Measurements from ENCODE around the gene HMOX2.

HMOX2 gene

GRCh38 chr16:4475880-4476788 is at the start of gene HMOX2:
TSS of gene HMOX2 (plus strand) at chr16:4476398. CDS start at chr16:4505525, 29,127 bp downstream.
- H3K27ac ChIP-seq (ENCODE audit: low read depth, low read length), result peak within 1 kb of the TSS; percentile 88
- peak within 1 kb of the TSS; percentile 82 for H3K9ac ChIP-seq (ENCODE audit: low read depth in 1 of 2, low read length in 2 of 2)
- no peaks in the 10 kb centered on the region for H3K27me3 ChIP-seq (ENCODE audit: control insufficient read depth in 1 of 2, insufficient read depth in 2 of 2, low read length in 2 of 2)
- H3K36me3 ChIP-seq (ENCODE audit: control insufficient read depth in 1 of 2, insufficient read depth in 2 of 2, low read length in 2 of 2), result no peaks in the 10 kb centered on the region
- peak within 1 kb of the TSS; percentile 83 to 86 for H3K4me3 ChIP-seq (ENCODE audit: low read depth in 1 of 2, low read length in 2 of 2)
- no peaks in the 10 kb centered on the region for H3K9me3 ChIP-seq (ENCODE audit: control insufficient read depth in 1 of 2, low read length in 2 of 2)
- H3K4me1 ChIP-seq (ENCODE audit: control insufficient read depth in 1 of 2, insufficient read depth in 2 of 2, low read length in 2 of 2), result peaks cover 9 to 29% of the 10 kb centered on the region in 2 donors

GRCh38 chr16:4426722-4427372 is 49.4 kb upstream of the HMOX2 start:
- H3K27me3 ChIP-seq (ENCODE audit: control insufficient read depth in 1 of 2, insufficient read depth in 2 of 2, low read length in 2 of 2), result no peaks in the 10 kb centered on the region
- H3K36me3 ChIP-seq (ENCODE audit: control insufficient read depth in 1 of 2, insufficient read depth in 2 of 2, low read length in 2 of 2), result peaks cover 3 to 9% of the 10 kb centered on the region in 2 donors
- H3K9ac ChIP-seq (ENCODE audit: low read depth in 1 of 2, low read length in 2 of 2), result peak overlapping the region; percentile 94 to 98
- H3K9me3 ChIP-seq (ENCODE audit: control insufficient read depth in 1 of 2, low read length in 2 of 2), result no peaks in the 10 kb centered on the region
- H3K4me1 ChIP-seq (ENCODE audit: control insufficient read depth in 1 of 2, insufficient read depth in 2 of 2, low read length in 2 of 2), result peaks cover 11 to 22% of the 10 kb centered on the region in 2 donors
- H3K27ac ChIP-seq (ENCODE audit: low read depth, low read length), result no peak overlapping the region
- peak overlapping the region; percentile 96 to 99 for H3K4me3 ChIP-seq (ENCODE audit: low read depth in 1 of 2, low read length in 2 of 2)

- Histone ChIP-seq H3K27ac (ENCODE audit: low read depth, low read length) (no peak overlapping the region), H3K27me3 (ENCODE audit: control insufficient read depth in 1 of 2, insufficient read depth in 2 of 2, low read length in 2 of 2) (no peaks in the 10 kb centered on the region), H3K9ac (ENCODE audit: low read depth in 1 of 2, low read length in 2 of 2) (no peak overlapping the region), H3K36me3 (ENCODE audit: control insufficient read depth in 1 of 2, insufficient read depth in 2 of 2, low read length in 2 of 2) (peaks cover 3 to 9% of the 10 kb centered on the region in 2 donors), H3K4me3 (ENCODE audit: low read depth in 1 of 2, low read length in 2 of 2) (no peak overlapping the region), H3K4me1 (ENCODE audit: control insufficient read depth in 1 of 2, insufficient read depth in 2 of 2, low read length in 2 of 2) (peaks cover 11 to 22% of the 10 kb centered on the region in 2 donors), H3K9me3 (ENCODE audit: control insufficient read depth in 1 of 2, low read length in 2 of 2) (no peaks in the 10 kb centered on the region)
These were observed 47.7 kb upstream of the HMOX2 start for GRCh38 chr16:4428500-4428899.

- H3K9ac ChIP-seq (ENCODE audit: low read depth in 1 of 2, low read length in 2 of 2), result no peak overlapping the region
- peaks cover 12 to 26% of the 10 kb centered on the region in 2 donors for H3K36me3 ChIP-seq (ENCODE audit: control insufficient read depth in 1 of 2, insufficient read depth in 2 of 2, low read length in 2 of 2)
- H3K27ac ChIP-seq (ENCODE audit: low read depth, low read length), result no peak overlapping the region
- peaks cover 8 to 17% of the 10 kb centered on the region in 2 donors for H3K4me1 ChIP-seq (ENCODE audit: control insufficient read depth in 1 of 2, insufficient read depth in 2 of 2, low read length in 2 of 2)
- no peak overlapping the region for H3K4me3 ChIP-seq (ENCODE audit: low read depth in 1 of 2, low read length in 2 of 2)
- no peaks in the 10 kb centered on the region for H3K27me3 ChIP-seq (ENCODE audit: control insufficient read depth in 1 of 2, insufficient read depth in 2 of 2, low read length in 2 of 2)
- H3K9me3 ChIP-seq (ENCODE audit: control insufficient read depth in 1 of 2, low read length in 2 of 2), result no peaks in the 10 kb centered on the region
These were observed 45.2 kb upstream of the HMOX2 start for GRCh38 chr16:4431023-4431422.

GRCh38 chr16:4433228-4433627 is 43.0 kb upstream of the HMOX2 start:
- H3K4me1 ChIP-seq (ENCODE audit: control insufficient read depth in 1 of 2, insufficient read depth in 2 of 2, low read length in 2 of 2), result no peaks in the 10 kb centered on the region
- no peak overlapping the region for H3K4me3 ChIP-seq (ENCODE audit: low read depth in 1 of 2, low read length in 2 of 2)
- H3K9me3 ChIP-seq (ENCODE audit: control insufficient read depth in 1 of 2, low read length in 2 of 2), result no peaks in the 10 kb centered on the region
- H3K27ac ChIP-seq (ENCODE audit: low read depth, low read length), result no peak overlapping the region
- peaks cover 19 to 40% of the 10 kb centered on the region in 2 donors for H3K36me3 ChIP-seq (ENCODE audit: control insufficient read depth in 1 of 2, insufficient read depth in 2 of 2, low read length in 2 of 2)
- no peaks in the 10 kb centered on the region for H3K27me3 ChIP-seq (ENCODE audit: control insufficient read depth in 1 of 2, insufficient read depth in 2 of 2, low read length in 2 of 2)
- no peak overlapping the region for H3K9ac ChIP-seq (ENCODE audit: low read depth in 1 of 2, low read length in 2 of 2)

GRCh38 chr16:4433914-4434787 is 42.0 kb upstream of the HMOX2 start:
- Histone ChIP-seq H3K4me3 (ENCODE audit: low read depth in 1 of 2, low read length in 2 of 2) (no peak overlapping the region), H3K27me3 (ENCODE audit: control insufficient read depth in 1 of 2, insufficient read depth in 2 of 2, low read length in 2 of 2) (no peaks in the 10 kb centered on the region), H3K27ac (ENCODE audit: low read depth, low read length) (no peak overlapping the region), H3K9ac (ENCODE audit: low read depth in 1 of 2, low read length in 2 of 2) (no peak overlapping the region), H3K36me3 (ENCODE audit: control insufficient read depth in 1 of 2, insufficient read depth in 2 of 2, low read length in 2 of 2) (peaks cover 16 to 42% of the 10 kb centered on the region in 2 donors), H3K9me3 (ENCODE audit: control insufficient read depth in 1 of 2, low read length in 2 of 2) (no peaks in the 10 kb centered on the region), H3K4me1 (ENCODE audit: control insufficient read depth in 1 of 2, insufficient read depth in 2 of 2, low read length in 2 of 2) (no peaks in the 10 kb centered on the region)

GRCh38 chr16:4435337-4436067 is 40.7 kb upstream of the HMOX2 start:
- peaks cover 16 to 54% of the 10 kb centered on the region in 2 donors for H3K36me3 ChIP-seq (ENCODE audit: control insufficient read depth in 1 of 2, insufficient read depth in 2 of 2, low read length in 2 of 2)
- H3K27me3 ChIP-seq (ENCODE audit: control insufficient read depth in 1 of 2, insufficient read depth in 2 of 2, low read length in 2 of 2), result no peaks in the 10 kb centered on the region
- H3K9ac ChIP-seq (ENCODE audit: low read depth in 1 of 2, low read length in 2 of 2), result no peak overlapping the region
- no peaks in the 10 kb centered on the region for H3K9me3 ChIP-seq (ENCODE audit: control insufficient read depth in 1 of 2, low read length in 2 of 2)
- H3K4me3 ChIP-seq (ENCODE audit: low read depth in 1 of 2, low read length in 2 of 2), result no peak overlapping the region
- H3K4me1 ChIP-seq (ENCODE audit: control insufficient read depth in 1 of 2, insufficient read depth in 2 of 2, low read length in 2 of 2), result no peaks in the 10 kb centered on the region
- no peak overlapping the region for H3K27ac ChIP-seq (ENCODE audit: low read depth, low read length)

GRCh38 chr16:4437366-4437765 is 38.8 kb upstream of the HMOX2 start:
- H3K36me3 ChIP-seq (ENCODE audit: control insufficient read depth in 1 of 2, insufficient read depth in 2 of 2, low read length in 2 of 2), result peaks cover 34 to 70% of the 10 kb centered on the region in 2 donors
- H3K27me3 ChIP-seq (ENCODE audit: control insufficient read depth in 1 of 2, insufficient read depth in 2 of 2, low read length in 2 of 2), result no peaks in the 10 kb centered on the region
- H3K9ac ChIP-seq (ENCODE audit: low read depth in 1 of 2, low read length in 2 of 2), result no peak overlapping the region
- H3K9me3 ChIP-seq (ENCODE audit: control insufficient read depth in 1 of 2, low read length in 2 of 2), result no peaks in the 10 kb centered on the region
- H3K27ac ChIP-seq (ENCODE audit: low read depth, low read length), result no peak overlapping the region
- H3K4me1 ChIP-seq (ENCODE audit: control insufficient read depth in 1 of 2, insufficient read depth in 2 of 2, low read length in 2 of 2), result no peaks in the 10 kb centered on the region
- no peak overlapping the region for H3K4me3 ChIP-seq (ENCODE audit: low read depth in 1 of 2, low read length in 2 of 2)

GRCh38 chr16:4442371-4442770 is 33.8 kb upstream of the HMOX2 start:
- Histone ChIP-seq H3K27me3 (ENCODE audit: control insufficient read depth in 1 of 2, insufficient read depth in 2 of 2, low read length in 2 of 2) (no peaks in the 10 kb centered on the region), H3K9ac (ENCODE audit: low read depth in 1 of 2, low read length in 2 of 2) (no peak overlapping the region), H3K27ac (ENCODE audit: low read depth, low read length) (no peak overlapping the region), H3K4me3 (ENCODE audit: low read depth in 1 of 2, low read length in 2 of 2) (no peak overlapping the region), H3K9me3 (ENCODE audit: control insufficient read depth in 1 of 2, low read length in 2 of 2) (no peaks in the 10 kb centered on the region), H3K36me3 (ENCODE audit: control insufficient read depth in 1 of 2, insufficient read depth in 2 of 2, low read length in 2 of 2) (peaks cover 49 to 90% of the 10 kb centered on the region in 2 donors), H3K4me1 (ENCODE audit: control insufficient read depth in 1 of 2, insufficient read depth in 2 of 2, low read length in 2 of 2) (no peaks in the 10 kb centered on the region)
